T-helper 2 cell treated with Interferon-gamma antibody and Interleukin-4, amounts not matched to agents 100 ng/mL and 5 ng/mL, for 36 hours (primary cell): ENCODE results near the gene MYRIP. TPM values are rescaled to one million over a fixed set of nuclear protein-coding genes. Genes with fewer than 3 reads are reported as not detected.
"Not testable (repeated sequence)": the region's sequence is repeated elsewhere in the genome, so short reads cannot be mapped to it uniquely, and the experiment has no call there.

ENCODE experiments used
- intact Hi-C: fragments of 100-400 bp; cut with micrococcal nuclease; formaldehyde crosslinking; loops from one replicate; pipeline ENCODE4 v1.15.1; 2023
- total RNA-seq: library from RNA; stranded (reverse); gene quantifications from 2 replicates; pipeline ENCODE4 v1.2.3, GENCODE V29; 2022

The MYRIP gene
- total RNA-seq, 1 donor from 2014 or later: not detected

DNA sequence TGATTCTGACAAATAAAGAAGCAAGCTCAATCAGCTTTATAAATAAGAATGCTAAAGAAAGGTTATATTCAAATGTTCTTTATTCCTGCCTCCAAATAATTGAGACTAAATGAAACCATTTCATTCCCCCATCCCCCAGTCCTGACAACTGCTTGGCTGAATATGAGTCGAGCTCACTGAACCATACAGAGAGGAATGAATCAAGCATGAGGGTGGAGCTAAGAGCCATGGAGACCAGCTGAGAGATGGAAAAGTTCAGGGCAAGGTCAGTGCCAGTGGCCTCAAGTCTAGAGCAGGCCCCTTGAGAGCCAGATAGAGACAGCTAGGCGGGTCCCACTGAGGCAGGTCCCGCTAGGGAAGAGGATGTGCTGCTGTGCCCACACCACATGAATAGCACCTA is 311.4 kb downstream of the MYRIP start:
- intact Hi-C loops: no loop called here

- intact Hi-C loops: no loop called here
Observed at GRCh38 chr3:40124918-40125317, 315.5 kb downstream of the MYRIP start.

GRCh38 chr3:40128166-40128565 is 318.8 kb downstream of the MYRIP start:
- intact Hi-C loops: no loop called here

DNA sequence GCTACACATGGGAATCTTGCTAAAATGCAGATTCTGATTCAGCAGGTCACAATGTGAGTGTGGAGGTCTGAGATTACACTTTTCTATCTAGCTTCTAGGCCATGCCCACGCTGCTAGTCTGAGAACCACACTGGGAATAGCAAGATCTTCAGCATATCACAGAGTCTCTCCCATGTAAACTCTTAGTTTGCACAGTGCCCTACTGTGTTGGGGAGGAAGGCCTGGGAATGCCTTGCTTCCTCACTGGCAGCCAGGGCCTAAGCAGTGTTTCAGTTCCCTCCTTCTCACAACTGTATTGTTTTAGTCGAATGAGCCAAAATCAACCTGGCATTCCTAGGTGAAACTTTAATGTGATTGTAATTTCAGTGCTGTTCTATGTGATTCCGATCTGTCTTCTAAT is 320.1 kb downstream of the MYRIP start:
- intact Hi-C loops: no loop called here

GRCh38 chr3:40129981-40130380 is 320.6 kb downstream of the MYRIP start:
- intact Hi-C loops: no loop called here

DNA sequence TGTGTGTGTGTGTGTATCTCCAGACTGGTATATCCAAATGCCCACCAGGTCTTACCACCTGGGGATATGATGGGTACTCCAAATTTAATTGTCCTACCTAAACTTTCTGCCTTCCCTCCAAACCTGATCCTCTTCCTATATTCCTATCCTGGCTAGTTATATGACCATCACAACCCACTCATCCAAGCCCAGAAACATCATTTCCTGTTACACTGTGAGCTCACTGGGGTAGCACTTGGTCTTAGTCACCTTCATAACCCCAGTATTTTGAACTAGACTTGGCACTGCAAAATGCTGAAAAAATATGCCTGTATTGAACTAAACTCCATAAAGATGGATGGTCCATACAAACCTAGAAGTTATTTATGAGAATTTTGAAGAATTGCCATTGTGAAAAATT is 321.3 kb downstream of the MYRIP start:
- intact Hi-C loops: no loop called here

- intact Hi-C loops: not testable (repeated sequence)
Observed at GRCh38 chr3:40133886-40134575, 324.6 kb downstream of the MYRIP start.

GRCh38 chr3:40137591-40138295 is 328.3 kb downstream of the MYRIP start:
- intact Hi-C loops: no loop called here

DNA sequence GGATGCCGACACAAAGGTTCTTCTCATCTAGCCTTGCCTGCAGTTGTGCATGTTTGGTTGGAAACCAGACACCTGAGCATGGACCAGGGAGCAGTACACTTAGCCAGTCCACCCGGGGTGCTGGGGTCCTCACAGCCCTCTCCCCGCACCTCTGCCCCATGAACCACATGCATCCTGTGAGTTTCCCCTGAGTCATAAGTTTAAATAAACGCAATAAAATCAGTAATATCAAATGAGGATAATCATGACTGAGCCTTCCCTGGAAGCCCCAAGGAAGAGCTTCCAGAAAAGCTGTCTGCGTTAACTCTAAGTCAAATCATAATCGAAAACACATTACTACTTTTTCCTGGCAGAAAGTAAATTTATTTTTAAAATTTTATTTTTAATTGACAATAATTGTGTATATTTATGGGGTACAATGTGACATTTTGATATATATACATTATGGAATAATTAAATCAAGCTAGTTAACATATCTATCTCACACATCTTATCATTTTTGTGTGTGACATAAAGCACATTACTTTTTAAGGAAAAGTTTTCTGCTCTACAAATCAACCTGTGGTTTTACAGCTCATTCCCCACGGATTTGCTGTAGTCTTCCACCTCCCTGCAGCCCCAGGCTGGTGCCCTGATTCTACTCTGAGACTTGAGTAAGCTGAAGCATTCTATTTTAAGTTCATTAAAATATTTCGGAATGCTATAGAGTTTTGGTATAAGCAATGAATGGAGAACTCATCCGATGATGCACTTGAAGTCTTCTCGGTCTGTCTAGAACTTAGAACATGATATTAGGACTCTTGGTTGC is 334.1 kb downstream of the MYRIP start:
- intact Hi-C loops: no loop called here

DNA sequence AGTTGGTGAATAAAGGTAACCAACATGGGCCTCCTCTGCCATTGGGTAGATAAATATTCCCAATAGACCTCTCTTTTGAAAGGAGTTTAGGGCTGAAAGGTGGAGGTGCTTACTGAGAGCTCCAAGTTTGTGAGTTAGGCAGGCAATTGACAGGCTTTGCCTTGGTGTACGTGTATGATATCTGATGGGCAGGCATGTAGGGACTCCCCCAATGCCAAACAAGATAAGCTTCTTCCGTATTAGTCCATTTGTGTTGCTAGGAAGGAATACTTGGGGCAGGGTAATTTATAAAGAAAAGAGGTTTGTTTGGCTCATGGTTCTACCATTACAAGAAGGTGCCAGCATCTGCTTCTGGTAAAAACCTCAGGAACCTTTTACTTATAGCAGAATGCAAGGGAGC is 339.4 kb downstream of the MYRIP start:
- intact Hi-C loops: no loop called here

DNA sequence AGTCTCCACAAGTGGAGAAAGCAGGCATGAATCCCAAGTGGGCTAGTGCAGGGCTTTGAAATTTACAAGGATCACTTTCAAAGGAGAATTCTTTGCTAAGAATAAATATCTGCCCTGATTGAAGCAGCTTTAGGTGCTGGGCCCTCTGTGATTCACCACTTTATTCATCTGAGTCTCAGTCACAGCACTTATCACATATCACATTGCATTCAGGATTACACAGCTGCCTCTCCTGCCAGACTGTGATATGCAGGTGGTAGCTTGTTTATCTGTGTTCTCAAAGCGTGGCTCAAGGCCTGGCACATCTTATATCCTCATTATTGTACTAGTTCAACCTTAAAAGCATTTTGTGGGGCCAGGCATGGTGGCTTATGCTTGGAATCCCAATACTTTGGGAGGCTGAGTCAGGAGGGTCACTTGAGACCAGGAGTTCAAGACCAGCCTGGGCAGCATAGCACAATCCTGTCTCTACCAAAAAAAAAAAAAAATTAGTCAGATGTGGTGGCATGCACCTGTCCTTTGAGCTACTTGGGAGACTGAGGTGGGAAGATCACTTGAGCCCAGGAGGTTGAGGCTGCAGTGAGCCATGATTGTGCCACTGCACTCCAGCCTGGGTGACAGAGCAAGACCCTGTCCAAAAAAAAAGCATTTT is 343.2 kb downstream of the MYRIP start:
- intact Hi-C loops: no loop called here

DNA sequence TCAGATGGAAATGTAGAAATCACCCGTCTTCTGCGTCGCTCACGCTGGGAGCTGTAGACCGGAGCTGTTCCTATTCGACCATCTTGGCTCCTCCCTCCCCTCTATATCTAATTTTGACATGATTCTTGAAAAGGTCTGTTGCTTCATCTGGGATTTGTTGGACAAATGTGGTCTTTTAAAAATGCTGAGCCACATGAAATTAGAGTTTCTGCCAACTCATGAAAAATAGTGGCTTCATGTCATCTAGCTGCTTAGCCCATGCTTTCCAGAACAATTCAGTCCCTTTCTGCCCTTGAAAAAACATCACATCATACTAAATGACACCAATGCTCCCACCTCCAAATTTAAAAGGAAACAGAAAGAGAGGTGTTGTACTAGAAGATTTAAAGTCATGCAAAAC is 351.5 kb downstream of the MYRIP start:
- intact Hi-C loops: no loop called here

- intact Hi-C loops: no loop called here
Observed at GRCh38 chr3:40162616-40163015, 353.2 kb downstream of the MYRIP start.

DNA sequence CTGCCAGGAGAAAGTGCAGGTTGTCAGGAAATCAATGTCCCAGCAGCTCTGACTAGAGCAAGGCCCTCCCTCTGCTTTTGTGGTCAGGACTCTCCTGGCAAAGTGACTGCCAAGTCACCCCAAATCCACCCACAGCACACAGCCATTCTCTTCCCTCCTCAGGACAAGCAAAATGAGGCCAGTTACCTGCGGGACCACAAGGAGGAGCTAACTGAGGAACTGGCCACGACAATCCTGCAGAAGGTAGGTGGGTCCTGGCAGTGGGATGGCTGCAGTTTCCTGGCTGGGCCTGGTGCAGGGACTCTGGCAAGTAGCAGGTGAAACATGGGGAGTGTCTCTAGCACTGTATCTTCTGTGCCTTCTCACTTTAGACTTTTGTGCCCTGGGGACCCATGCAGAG is 357.6 kb downstream of the MYRIP start:
- intact Hi-C loops: no loop called here

DNA sequence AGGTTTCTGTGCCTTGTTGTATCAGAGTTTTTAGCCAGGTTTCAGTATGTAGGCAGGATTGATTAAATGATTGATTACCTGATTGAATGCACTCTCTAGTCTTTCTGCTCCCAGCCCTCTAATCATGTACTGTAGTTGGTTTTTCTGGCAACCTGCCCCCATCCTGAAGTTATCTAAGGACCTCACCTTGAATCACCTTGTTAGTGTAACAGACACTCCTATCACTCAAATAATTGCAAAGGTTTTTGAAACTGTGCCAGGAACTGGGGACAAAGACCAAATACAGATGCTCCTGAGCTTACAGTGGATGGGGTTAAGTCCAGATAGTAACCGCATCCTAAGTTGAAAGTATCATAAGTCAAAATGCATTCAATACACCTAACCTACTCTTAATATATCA is 358.5 kb downstream of the MYRIP start:
- intact Hi-C loops: no loop called here

GRCh38 chr3:40169983-40170382 is 360.6 kb downstream of the MYRIP start:
- intact Hi-C loops: no loop called here

DNA sequence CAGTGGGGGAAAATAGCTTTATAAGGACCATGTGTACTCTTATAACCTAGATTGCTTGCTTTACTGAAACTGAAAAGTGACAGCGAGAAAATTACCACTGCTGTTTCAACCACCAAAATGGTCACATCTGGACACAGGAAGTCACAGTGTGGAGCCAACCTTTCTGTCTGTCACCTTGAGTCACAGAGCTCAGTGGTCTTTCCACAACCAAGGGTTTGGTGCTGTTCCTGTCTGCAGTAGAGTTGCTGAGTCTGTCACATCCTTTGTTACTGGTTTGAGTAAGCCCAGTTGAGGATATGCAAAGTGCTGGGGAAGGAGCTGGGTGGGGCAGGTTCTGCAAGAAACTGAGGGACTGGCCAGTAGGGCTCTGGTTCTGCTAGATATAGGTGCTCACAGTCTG is 361.0 kb downstream of the MYRIP start:
- intact Hi-C loops: no loop called here

DNA sequence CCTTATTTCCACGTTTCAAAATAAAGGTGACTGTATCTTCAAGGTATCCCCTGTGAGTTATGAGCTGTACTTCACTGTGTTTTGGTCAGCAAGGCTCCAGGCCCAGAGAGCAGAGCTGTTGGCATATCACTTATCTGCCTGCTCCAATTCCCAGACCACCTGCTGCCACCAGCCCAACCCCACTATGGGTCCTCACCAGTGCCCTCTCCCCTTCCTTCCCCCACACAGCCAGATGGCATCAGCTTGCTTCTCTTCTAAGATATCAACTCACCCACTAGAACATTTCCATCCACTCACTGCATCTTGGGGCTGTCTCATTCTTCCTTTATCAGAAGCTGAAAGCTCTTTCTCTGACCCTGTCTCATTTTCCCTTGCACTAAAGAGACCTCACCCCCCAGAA is 363.2 kb downstream of the MYRIP start:
- intact Hi-C loops: no loop called here

- intact Hi-C loops: no loop called here
Observed at GRCh38 chr3:40173227-40173721, 363.9 kb downstream of the MYRIP start.

- intact Hi-C loops: no loop called here
Observed at GRCh38 chr3:40178012-40178594, 368.7 kb downstream of the MYRIP start.

DNA sequence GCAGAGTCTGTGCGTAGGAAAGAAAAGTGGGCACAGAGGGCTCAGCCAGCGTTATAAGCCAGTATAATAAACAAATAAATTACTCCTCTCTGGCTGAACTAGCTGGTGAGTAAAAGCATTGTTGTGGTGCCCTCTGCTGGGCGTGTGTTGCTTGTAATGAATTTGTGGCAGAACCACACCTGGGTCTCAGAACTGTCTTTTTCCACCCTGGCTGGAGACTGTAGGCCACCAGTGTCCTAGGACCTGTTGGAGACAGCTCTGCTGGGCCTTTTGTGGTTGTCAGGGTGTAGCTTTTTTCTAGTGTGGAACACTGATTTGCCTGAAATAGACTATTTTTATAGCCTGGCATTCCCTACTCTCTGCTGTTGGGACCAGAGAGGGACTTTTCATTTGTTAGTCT is 369.6 kb downstream of the MYRIP start:
- intact Hi-C loops: no loop called here
